HG02610 (cell line): ENCODE results near the gene SYCE1L.
"Not testable (repeated sequence)": the region's sequence is repeated elsewhere in the genome, so short reads cannot be mapped to it uniquely, and the experiment has no call there.

Experiments used
- ATAC-seq: cut with Tn5 transposase; IDR thresholded peaks from one replicate; pipeline ENCODE4 v1.9.1; 2021; ENCODE audit warnings: mild to moderate bottlenecking, moderate library complexity; ENCODE audit not compliant: unreplicated experiment

SYCE1L gene

DNA sequence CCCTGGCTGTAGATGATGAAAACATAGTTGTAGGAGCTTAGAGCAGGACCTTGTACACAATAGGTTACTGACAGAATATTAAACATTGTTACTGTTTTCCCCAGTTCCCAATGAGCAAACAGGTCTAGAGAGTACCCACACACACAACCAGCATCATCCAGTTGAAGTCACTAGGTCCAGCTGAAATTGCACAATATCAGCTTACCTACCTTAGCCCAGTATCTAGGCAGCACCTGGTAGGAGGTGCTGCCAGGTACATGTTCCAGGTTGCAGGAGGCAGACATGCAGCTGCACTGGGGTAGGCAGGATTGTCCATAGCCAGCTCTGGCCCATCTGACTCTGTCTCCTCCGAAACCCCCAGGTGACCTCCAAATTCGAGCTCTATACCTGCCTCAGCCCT, 1.5 kb upstream of the SYCE1L start:
- no peak for ATAC-seq

- no peak for ATAC-seq
These were observed 7.3 kb downstream of the SYCE1L start for GRCh38 chr16:77206533-77206932.

DNA sequence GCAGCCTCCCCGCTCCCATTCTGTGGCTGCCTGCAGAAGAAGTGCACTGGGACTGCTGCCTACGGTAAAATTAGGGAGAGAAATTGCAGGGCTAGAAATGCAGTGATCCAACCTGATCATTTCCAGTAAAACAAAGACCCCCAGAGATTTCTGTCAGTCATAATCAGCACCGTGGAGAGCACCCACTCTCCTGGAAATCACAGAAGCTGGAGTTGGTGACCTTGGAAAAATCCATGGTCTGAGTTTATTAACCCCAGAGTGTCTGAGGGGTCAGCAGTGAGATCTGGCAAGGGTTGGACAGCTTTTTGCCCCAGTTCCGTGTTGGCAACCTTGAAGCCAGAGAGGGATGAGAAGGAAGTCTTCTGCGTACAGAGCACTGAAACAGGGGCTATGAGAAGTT, 7.8 kb downstream of the SYCE1L start:
- ATAC-seq, result no peak

DNA sequence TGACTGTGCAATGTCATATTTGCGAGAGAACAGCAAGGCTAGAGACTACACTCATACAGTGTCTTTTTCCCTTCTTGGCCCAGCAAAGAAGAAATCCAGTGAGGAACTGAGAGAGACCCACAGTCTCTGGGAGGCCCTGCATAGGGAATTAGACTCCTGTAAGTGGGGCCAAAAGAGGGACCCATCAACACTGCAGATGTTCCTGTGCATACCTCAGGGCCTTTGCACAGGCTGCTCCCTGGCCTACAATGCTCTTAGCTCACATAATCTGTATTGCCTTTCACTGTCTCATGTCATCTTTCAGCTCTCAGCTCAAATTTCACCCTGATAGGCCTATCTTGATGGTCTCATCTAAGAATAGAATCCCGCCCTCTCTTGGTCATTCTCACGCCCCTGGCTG, 9.2 kb downstream of the SYCE1L start:
- ATAC-seq, result no peak

GRCh38 chr16:77211880-77212740, 12.9 kb downstream of the SYCE1L start:
- peak; percentile 58 for ATAC-seq

- ATAC-seq, result peak; percentile 77
These were observed 13.7 kb downstream of the SYCE1L start for GRCh38 chr16:77212741-77213541.

DNA sequence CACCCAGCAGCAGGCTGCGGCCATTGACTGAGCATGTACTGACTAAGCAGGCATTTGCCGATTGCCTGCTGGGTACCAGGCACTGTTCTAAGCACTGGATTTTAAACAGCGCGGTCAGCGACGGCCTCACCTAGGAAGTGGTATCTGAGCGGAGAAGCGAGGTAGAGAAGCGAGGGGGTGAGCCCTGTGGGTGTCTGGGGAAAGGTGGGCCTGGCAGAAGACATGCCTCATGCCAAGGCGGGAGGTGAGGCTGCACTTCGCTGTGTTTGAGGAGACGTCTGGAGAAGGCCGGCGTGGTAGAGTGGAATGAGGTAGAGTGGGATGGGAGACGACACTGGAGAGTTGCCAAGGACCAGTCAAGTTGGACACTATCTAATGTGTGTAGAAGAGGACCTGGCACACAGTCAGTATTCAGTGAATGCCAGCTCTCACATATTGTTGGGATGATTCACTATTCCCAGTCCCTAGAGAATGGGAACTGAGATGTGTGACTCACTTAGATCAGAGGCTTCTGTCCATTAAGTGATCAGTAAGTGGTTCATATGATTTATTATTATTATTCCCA, 14.4 kb downstream of the SYCE1L start:
- no peak for ATAC-seq

DNA sequence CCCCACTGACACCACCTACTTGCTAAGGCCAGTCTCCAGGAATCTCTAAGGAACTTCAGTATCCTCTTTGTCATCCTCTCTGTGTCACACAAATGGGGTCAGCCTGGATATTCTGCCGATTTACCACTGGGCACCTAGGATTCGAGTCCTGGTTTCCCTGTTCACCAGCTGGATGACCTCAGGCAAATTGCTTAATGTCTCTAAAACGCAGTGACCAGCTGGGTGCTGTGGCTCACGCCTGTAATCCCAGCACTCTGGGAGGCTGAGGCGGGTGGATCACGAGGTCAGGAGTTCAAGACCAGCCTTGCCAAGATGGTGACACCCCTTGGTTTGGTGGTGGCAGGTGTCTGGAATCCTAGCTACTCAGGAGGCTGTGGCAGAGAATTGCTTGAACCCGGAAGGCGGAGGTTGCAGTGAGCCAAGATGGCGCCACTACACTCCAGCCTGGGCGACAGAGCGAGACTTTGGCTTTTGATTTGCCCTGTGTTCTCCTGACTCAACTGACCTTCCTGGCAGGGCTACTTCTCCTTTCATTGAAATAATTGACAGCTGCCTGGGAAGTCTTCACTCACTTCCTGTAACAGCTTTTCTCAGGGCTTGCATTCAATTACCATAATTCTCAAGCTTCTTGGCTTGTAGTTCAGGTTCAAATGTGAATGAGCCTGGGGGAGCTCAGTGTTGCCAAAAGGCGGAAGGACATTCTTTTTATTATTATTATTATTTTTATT, 15.4 kb downstream of the SYCE1L start:
- ATAC-seq, result no peak

DNA sequence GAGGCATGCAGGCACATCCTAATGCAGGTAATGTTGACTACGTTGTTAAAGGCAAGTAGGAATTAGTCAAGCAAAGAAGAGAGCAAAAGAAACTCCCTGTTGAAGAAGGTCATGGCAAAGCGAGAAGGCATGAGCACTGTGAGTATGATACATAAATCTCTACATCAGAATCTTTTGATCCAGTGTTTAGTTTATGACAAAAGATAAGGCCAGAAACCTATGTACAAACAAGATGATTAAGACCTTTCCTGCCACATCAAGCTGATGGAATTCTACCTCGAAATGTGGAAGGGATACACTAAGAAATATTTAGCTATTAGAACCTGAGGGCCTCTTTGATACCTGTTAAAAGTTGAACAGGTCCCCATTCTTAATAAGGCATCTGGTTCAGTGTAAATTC, 20.2 kb downstream of the SYCE1L start:
- no peak for ATAC-seq

GRCh38 chr16:77220427-77220826, 21.2 kb downstream of the SYCE1L start:
- peak; percentile 92 for ATAC-seq

DNA sequence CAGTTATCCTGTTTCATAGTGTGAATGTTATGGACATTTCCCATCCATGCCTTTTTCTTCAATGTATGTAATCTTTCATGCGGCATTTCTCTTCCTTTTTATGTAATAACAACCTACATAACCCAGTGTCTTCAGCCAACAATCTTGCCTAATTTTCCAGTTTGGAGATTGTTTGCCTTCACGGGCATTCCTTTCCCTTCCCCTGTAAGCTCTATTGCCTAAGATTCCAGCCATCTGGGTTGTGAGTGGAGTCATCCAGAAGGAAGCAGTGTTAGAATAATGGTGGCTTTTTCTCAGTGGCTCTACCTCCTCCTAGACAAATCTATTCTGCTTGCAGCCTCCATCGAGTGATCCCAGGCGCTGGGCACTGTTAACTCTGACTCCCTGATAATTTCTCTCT, 22.3 kb downstream of the SYCE1L start:
- ATAC-seq, result no peak

- no peak for ATAC-seq
These were observed 24.0 kb downstream of the SYCE1L start for GRCh38 chr16:77223184-77223583.

GRCh38 chr16:77225182-77225581, 26.0 kb downstream of the SYCE1L start:
- ATAC-seq, result no peak

GRCh38 chr16:77227745-77228144, 28.5 kb downstream of the SYCE1L start:
- peak; percentile 92 for ATAC-seq

DNA sequence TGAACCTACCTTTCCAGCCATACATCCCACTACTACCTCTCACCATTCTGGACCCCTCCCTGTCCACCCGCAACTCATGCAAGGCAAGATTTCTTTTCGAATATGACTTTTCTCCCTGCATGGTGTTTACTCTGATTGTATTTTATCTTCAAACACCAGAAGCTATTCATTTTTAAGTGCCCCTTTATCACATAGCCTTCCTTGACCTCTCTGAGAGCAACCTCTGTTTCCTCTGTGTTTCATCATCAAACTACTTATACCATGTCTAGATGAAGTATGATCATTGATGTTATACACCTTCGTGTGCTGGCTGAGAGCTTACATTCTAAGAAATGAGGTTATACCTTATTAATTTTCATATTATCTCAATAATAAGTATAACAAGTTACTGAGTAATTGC, 31.8 kb downstream of the SYCE1L start:
- ATAC-seq, result no peak

DNA sequence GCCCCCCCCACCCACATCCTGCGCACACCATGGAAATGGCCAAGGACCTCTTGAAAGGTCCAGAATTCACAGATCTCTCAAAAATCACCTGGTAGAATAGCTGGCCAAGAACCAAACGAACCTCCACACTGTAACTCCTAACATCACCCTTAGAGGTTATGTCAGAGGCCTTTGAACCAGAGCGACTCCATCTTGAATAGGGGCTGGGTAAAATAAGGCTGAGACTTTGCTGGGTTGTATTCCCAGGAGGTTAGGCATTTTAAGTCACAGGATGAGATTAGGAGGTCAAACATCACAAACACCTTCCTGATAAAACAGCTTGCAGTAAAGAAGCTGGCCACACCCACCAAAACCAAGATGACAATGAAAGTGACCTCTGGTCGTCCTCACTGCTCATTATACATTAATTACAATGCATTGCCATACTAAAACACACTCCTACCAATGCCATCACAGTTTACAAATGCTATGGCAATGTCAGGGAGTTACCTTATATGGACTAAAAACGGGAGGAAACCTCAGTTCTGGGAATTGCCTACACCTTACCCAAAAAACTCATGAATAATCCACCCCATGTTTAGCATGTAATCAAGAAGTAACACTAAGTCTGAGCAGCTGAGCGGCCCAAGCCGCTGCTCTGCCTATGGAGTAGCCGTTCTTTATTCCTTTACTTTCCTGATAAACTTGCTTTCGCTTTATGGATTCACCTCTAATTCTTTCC, 34.8 kb downstream of the SYCE1L start:
- ATAC-seq, result no peak

DNA sequence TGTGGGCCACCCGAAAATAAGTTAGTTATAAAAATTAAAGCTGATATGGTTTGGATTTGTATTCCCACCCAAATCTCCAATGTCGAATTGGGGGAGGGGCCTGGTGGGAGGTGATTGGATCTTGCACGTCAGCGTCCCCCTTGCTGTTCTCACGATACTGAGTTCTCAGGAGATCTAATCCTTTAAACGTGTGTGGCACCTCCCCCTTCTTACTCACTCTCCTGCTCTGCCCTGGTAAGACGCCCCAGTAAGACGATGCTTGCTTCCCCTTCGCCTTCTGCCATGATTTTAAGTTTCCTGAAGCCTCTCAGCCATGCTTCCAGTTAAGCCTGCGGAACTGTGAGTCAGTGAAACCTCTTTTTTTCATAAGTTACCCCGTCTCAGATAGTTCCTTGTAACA, 35.4 kb downstream of the SYCE1L start:
- no peak for ATAC-seq

DNA sequence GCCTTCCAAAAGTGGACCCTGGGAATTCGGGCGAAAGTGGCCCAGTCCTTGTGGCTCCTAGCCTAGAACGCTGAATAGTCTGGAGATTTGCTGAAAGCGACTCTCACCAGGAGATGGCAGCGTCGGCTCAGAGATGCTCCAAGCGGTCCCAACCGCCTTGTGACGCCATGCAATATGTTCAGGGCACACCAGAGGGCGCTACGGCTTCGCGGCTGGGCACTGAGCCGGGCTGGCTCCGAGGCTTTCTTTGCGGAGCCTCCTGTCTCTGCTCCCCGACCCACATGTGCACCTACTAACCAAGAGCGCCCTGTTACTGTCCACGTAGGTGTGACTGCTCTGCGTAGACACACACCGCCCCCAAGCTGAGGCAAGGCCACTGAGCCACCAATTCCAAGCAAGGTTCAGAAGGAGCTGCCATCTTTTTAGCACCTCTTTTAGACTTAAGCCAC, 36.9 kb downstream of the SYCE1L start:
- peak; percentile 97 for ATAC-seq

- ATAC-seq, result no peak
These were observed 39.4 kb downstream of the SYCE1L start for GRCh38 chr16:77238593-77238992.

DNA sequence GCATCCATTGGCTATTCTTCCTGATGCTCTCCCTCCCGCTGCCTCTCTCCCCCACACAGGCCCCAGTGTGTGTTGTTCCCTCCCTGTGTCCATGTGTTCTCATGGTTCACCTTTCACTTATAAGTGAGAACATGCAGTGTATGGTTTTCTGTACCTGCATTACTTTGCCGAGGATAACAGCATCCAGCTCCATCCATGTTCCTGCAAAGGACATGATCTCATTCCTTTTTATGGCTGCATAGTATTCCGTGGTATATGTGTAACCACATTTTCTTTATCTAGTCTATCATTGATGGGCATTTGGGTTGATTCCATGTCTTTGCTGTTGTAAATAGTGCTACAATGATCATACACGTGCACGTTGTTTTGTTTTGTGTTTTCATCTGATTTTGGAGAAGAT, 43.3 kb downstream of the SYCE1L start:
- ATAC-seq, result not testable (repeated sequence)
